ENCODE measurements around the gene SPAG8. TPM values are rescaled to one million over a fixed set of nuclear protein-coding genes. Genes with fewer than 3 reads are reported as not detected.
A peak's percentile ranks its signal among the peaks of the same experiment; 100 is the strongest.

SPAG8 gene
- total RNA-seq, 1 donor from 2014 or later: 3.2 TPM

- peaks cover 5% of the 10 kb centered on the region for H3K36me3 Mint-ChIP-seq (ENCODE audit: insufficient read depth)
Measured at GRCh38 chr9:35790385-35791296, 21.4 kb downstream of the SPAG8 start.

GRCh38 chr9:35790025-35790384 lies 22.1 kb downstream of the SPAG8 start:
- H3K36me3 Mint-ChIP-seq (ENCODE audit: insufficient read depth): peaks cover 6% of the 10 kb centered on the region
- no peaks in the 10 kb centered on the region for H3K9me3 Mint-ChIP-seq (ENCODE audit: low read depth)
- no peak for DNase-seq (ENCODE audit: low spot score, unreplicated experiment)
- peak overlapping the region; percentile 70 for H3K27ac Mint-ChIP-seq
- H3K4me1 Mint-ChIP-seq (ENCODE audit: low read depth): peaks cover 8% of the 10 kb centered on the region
- no peak overlapping the region for H3K4me3 Mint-ChIP-seq (ENCODE audit: low read depth)
- no peak for TF ChIP-seq CTCF (IDR thresholded peaks at IDR 0.05; ENCODE audit: unreplicated experiment)
- H3K27me3 Mint-ChIP-seq: peaks cover 3% of the 10 kb centered on the region

More at GRCh38 chr9:35790385-35791296, 21.4 kb downstream of the SPAG8 start:
- peak; percentile 50 for DNase-seq (ENCODE audit: low spot score, unreplicated experiment)
- H3K9me3 Mint-ChIP-seq (ENCODE audit: low read depth): no peaks in the 10 kb centered on the region
- TF ChIP-seq CTCF (IDR thresholded peaks at IDR 0.05; ENCODE audit: unreplicated experiment): peak; percentile 87
- H3K27me3 Mint-ChIP-seq: peaks cover 3% of the 10 kb centered on the region
- H3K4me3 Mint-ChIP-seq (ENCODE audit: low read depth): peak overlapping the region; percentile 67
- peaks cover 8% of the 10 kb centered on the region for H3K4me1 Mint-ChIP-seq (ENCODE audit: low read depth)
- peak overlapping the region; percentile 70 for H3K27ac Mint-ChIP-seq

DNA sequence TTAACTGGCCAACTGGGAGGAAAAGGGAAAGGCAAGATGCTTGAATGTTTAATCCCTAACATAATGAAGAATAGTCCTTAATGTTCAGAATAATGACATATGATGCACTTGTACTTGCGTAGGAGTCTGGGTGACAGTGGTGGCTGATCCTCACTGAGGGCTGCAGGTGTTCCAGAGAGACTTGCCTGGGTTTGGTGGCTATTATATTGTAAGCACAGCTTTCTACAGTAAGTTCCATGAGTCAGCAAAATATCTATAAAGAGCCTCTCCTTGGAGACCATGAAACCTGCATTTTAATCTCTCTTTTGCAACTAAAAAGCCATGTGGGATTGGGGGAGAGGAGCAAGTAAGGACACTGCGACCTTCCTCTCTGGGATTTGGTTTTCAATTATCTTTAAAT lies 22.5 kb downstream of the SPAG8 start:
- TF ChIP-seq CTCF (IDR thresholded peaks at IDR 0.05; ENCODE audit: unreplicated experiment): no peak
- Mint-ChIP-seq H3K36me3 (ENCODE audit: insufficient read depth) (peaks cover 7% of the 10 kb centered on the region), H3K9me3 (ENCODE audit: low read depth) (no peaks in the 10 kb centered on the region), H3K4me1 (ENCODE audit: low read depth) (peaks cover 8% of the 10 kb centered on the region), H3K27ac (no peak overlapping the region), H3K4me3 (ENCODE audit: low read depth) (no peak overlapping the region), H3K27me3 (peaks cover 3% of the 10 kb centered on the region)
- no peak for DNase-seq (ENCODE audit: low spot score, unreplicated experiment)

- no peaks in the 10 kb centered on the region for H3K9me3 Mint-ChIP-seq (ENCODE audit: low read depth)
- peaks cover 5% of the 10 kb centered on the region for H3K4me1 Mint-ChIP-seq (ENCODE audit: low read depth)
- no peak for DNase-seq (ENCODE audit: low spot score, unreplicated experiment)
- H3K36me3 Mint-ChIP-seq (ENCODE audit: insufficient read depth): peaks cover 14% of the 10 kb centered on the region
- no peak overlapping the region for H3K27ac Mint-ChIP-seq
- no peak overlapping the region for H3K4me3 Mint-ChIP-seq (ENCODE audit: low read depth)
- H3K27me3 Mint-ChIP-seq: no peaks in the 10 kb centered on the region
- no peak for TF ChIP-seq CTCF (IDR thresholded peaks at IDR 0.05; ENCODE audit: unreplicated experiment)
Measured at GRCh38 chr9:35783418-35783817, 28.6 kb downstream of the SPAG8 start.

DNA sequence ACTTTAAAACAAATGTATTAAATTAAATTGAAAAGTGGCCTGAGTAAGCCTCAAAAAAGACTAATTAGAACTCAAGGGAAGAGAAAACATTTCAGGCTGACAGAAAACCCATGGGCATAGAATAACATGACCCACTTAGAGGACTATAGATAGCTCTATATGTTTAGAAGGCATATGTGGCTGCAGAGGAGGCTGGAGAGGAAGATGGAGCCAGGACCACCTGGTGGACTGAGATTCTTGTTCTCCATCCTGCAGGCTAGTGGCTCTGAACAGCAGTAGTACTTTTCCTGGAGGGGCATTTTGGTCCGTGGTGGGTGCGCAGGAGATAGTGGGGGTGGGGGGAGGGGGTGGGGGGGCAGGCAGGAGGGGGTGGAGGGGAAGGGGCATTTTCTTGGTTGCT lies 31.0 kb downstream of the SPAG8 start:
- no peak for DNase-seq (ENCODE audit: low spot score, unreplicated experiment)
- H3K4me3 Mint-ChIP-seq (ENCODE audit: low read depth): no peak overlapping the region
- TF ChIP-seq CTCF (IDR thresholded peaks at IDR 0.05; ENCODE audit: unreplicated experiment): no peak

More for the DNA sequence above, 31.0 kb downstream of the SPAG8 start:
- Mint-ChIP-seq H3K4me1 (ENCODE audit: low read depth) (peaks cover 6% of the 10 kb centered on the region), H3K27me3 (no peaks in the 10 kb centered on the region), H3K36me3 (ENCODE audit: insufficient read depth) (peaks cover 14% of the 10 kb centered on the region), H3K9me3 (ENCODE audit: low read depth) (no peaks in the 10 kb centered on the region), H3K27ac (no peak overlapping the region)
